Heart left ventricle (tissue), 16 donors: ENCODE data around the gene GUCD1. TPM values are rescaled to one million over a fixed set of nuclear protein-coding genes. Genes with fewer than 3 reads are reported as not detected.

Source experiments
- ATAC-seq, 4 donors: fragments of 200-7000 bp; cut with Tn5 transposase; one replicate each; pipeline ENCODE4 v1.9.1; 2020 to 2022; ENCODE audit warnings: moderate library complexity in 4 of 4, mild to moderate bottlenecking in 3 of 4, moderate number of reproducible peaks in 1 of 4
- DNase-seq, 5 donors: peaks; one replicate each; pipeline ENCODE4 v3.0.0-alpha.2; 2020
- H3K27ac ChIP-seq, 12 donors: fragments of 200-600 bp; sonication (generic) in 4 of 12; one replicate each; pipeline versions ENCODE4 v1.5.0 to v1.8.0; 2016 to 2022; ENCODE audit warnings: mild to moderate bottlenecking in 2 of 12
- H3K27me3 ChIP-seq, 9 donors: fragments of 200-600 bp; sonication (generic) in 2 of 9; one replicate each; pipeline versions ENCODE4 v1.5.1 to v1.8.0; 2016 to 2022; ENCODE audit warnings: mild to moderate bottlenecking in 3 of 9
- H3K36me3 ChIP-seq, 9 donors: fragments of 200-600 bp; sonication (generic) in 2 of 9; one replicate each; pipeline versions ENCODE4 v1.5.0 to v1.8.0; 2018 to 2022; ENCODE audit warnings: mild to moderate bottlenecking in 2 of 9
- H3K4me1 ChIP-seq, 12 donors: fragments of 200-600 bp; sonication (generic) in 4 of 12; one replicate each; pipeline versions ENCODE4 v1.5.0 to v1.8.0; 2016 to 2022; ENCODE audit warnings: mild to moderate bottlenecking in 3 of 12
- H3K4me3 ChIP-seq, 12 donors: fragments of 200-600 bp; sonication (generic) in 4 of 12; one replicate each; pipeline versions ENCODE4 v1.5.0 to v1.8.0; 2017 to 2022; ENCODE audit warnings: mild to moderate bottlenecking in 9 of 12, moderate library complexity in 4 of 12
- H3K9me3 ChIP-seq, 12 donors: fragments of 200-600 bp; sonication (generic) in 4 of 12; one replicate each; pipeline versions ENCODE4 v1.5.0 to v1.8.0; 2016 to 2022; ENCODE audit warnings: mild to moderate bottlenecking in 1 of 12
- CTCF ChIP-seq, 12 donors: fragments of 200-600 bp; sonication (generic) in 4 of 12; IDR thresholded peaks; one replicate each; pipeline versions ENCODE4 v1.5.0 to v1.8.0; 2018 to 2022; ENCODE audit warnings: antibody characterized with exemption in 12 of 12, mild to moderate bottlenecking in 5 of 12
- POLR2A ChIP-seq, 2 donors: fragments of 450-650 bp; IDR thresholded peaks; one replicate each; pipeline ENCODE4 v1.6.1; 2017; ENCODE audit warnings: antibody characterized with exemption in 2 of 2, mild to moderate bottlenecking in 2 of 2, moderate library complexity in 2 of 2
- whole genome bisulfite sequencing, 4 donors: extraction: QIAGEN DNeasy Blood & Tissue Kit in 2 of 4; methylation state at CpG; one replicate each; pipeline versions ENCODE4 v1.1.5 to v1.1.7; 2013 to 2018; 5-methylcytosine and 5-hydroxymethylcytosine counted together
- intact Hi-C, 10 donors: fragments of 100-400 bp; cut with DNase I; formaldehyde crosslinking; loops; one replicate each; pipeline versions ENCODE4 v1.11.1 to v1.14.2; 2022
- polyA plus RNA-seq, 2 donors: library from polyadenylated mRNA; stranded (reverse); fragments of 200-250 nt; gene quantifications; one replicate each; pipeline ENCODE4 v1.2.3, GENCODE V29; 2013
- total RNA-seq, 9 donors: library from RNA; depleted of rRNA in 2 of 9; stranded (reverse); fragments of >200 nt in 2 of 9; fragmentation: NEBNext Ultra II Directional in 3 of 9; extraction: Animal tissue kit (Norgen Biotek cat#: 25700) in 3 of 9; gene quantifications; one replicate each; pipeline versions ENCODE4 v1.1.0 to v1.2.4, GENCODE V29; 2016 to 2023
- donor health status: ischemic (EF 13 %, LVEDD 7.1; RV severe dilation, severe dysfunction).
- donor health status: healthy with polysubstance abuse.
- donor health status: DM: no; HTN: yes; CAD: no.
- donor health status: DM: no; HTN: no; CAD: no.
- donor health status: ischemic (EF 25% LVEDD 6.9; RV normal size, moderate dysfunction).
- donor health status: ischemic (EF 25% LVEDD 5.7; RV mildly dilated, moderate dysfunction).
- donor health status: healthy.
- donor health status: DM: yes; HTN: yes; CAD: no.
- donor health status: ischemic (EF 35%, LVEDD 5.7; RV mildly dilated, moderate dysfunction).
- donor health status: nonischemic (EF 11% LVEDD 7.7; RV severe dilation, severe dysfunction).
- donor health status: DM: yes; HTN: yes; CAD: no.
- donor health status: PGD.
- donor health status: ischemic (EF 29% LVEDD 5.4; RV normal size, mild dysfunction).
- donor health status: nonischemic (EF 23%, LVEDD 6.1; RV moderate dilation, normal function).

The GUCD1 gene
- total and polyA plus RNA-seq, 11 donors = 147 to 487 (median 186) TPM

- intact Hi-C loops = loop anchor here in 9 of 10 donors (5.0 to 10.0 kb wide), 4 partner anchors 83 to 183 kb away; no protein-coding TSS in a partner anchor
- Histone ChIP-seq H3K27ac (no peak overlapping the region), H3K9me3 (no peaks in the 10 kb centered on the region), H3K4me1 (peaks cover 0 to 46% (median 14%) of the 10 kb centered on the region in 12 donors), H3K36me3 (no peaks in the 10 kb centered on the region), H3K4me3 (no peak overlapping the region), H3K27me3 (no peaks in the 10 kb centered on the region)
- 93 to 96% (median 96%) methylated on average over 3 of the region's 3 CpGs for WGBS, 4 donors
- ATAC-seq (no peak), DNase-seq (peak in 1 of 5 donors; percentile 16)
- TF ChIP-seq POLR2A (IDR thresholded peaks at IDR 0.05) = no peak
- TF ChIP-seq CTCF (IDR thresholded peaks at IDR 0.05) = no peak
Measured at GRCh38 chr22:24504956-24505736, 49.8 kb downstream of the GUCD1 start.

GRCh38 chr22:24504540-24504939 is 50.4 kb downstream of the GUCD1 start:
- no peak for TF ChIP-seq POLR2A (IDR thresholded peaks at IDR 0.05)
- TF ChIP-seq CTCF (IDR thresholded peaks at IDR 0.05) = no peak
- H3K9me3 ChIP-seq = no peaks in the 10 kb centered on the region
- H3K27me3 ChIP-seq = no peaks in the 10 kb centered on the region
- WGBS, 4 donors = 78 to 91% (median 84%) methylated on average over 2 of the region's 2 CpGs
- no peak overlapping the region for H3K4me3 ChIP-seq
- peaks cover 0 to 40% (median 13%) of the 10 kb centered on the region in 12 donors for H3K4me1 ChIP-seq
- DNase-seq (no peak), ATAC-seq (no peak)
- no peaks in the 10 kb centered on the region for H3K36me3 ChIP-seq
- intact Hi-C loops = loop anchor here in 9 of 10 donors (5.0 to 10.0 kb wide), 4 partner anchors 82 to 182 kb away; no protein-coding TSS in a partner anchor
- no peak overlapping the region for H3K27ac ChIP-seq

DNA sequence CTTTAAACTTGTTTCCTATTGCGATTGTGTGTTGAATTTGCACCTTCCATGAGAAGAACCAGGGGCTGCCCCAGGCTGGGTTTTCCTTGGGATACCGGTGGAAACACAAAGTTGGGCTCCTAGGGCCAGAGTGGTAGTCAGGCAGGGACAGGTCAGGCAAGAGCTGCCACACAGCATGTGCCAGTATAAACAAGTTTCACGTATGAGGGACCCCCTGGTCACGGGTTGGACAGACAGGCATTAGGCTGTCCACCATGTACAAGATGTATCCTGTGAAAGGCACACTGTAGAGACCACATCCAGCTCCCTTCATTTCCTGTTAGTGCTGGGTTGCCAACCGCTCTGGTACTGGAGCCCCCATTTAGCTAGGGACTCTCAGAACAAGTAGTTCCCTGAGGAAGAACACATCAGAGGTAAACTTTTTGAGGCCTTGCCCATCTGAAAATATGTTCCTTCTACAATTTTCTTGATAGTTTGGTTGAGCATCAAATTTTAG is 51.0 kb downstream of the GUCD1 start:
- no peak overlapping the region for H3K4me3 ChIP-seq
- intact Hi-C loops = loop anchor here (2.0 to 10.0 kb wide), 5 partner anchors 79 to 182 kb away; no protein-coding TSS in a partner anchor
- no peaks in the 10 kb centered on the region for H3K9me3 ChIP-seq
- H3K4me1 ChIP-seq = peaks cover 0 to 37% (median 13%) of the 10 kb centered on the region in 12 donors
- TF ChIP-seq POLR2A (IDR thresholded peaks at IDR 0.05) (no peak), CTCF (IDR thresholded peaks at IDR 0.05) (no peak)
- DNase-seq (peak in 1 of 5 donors; percentile 41), ATAC-seq (no peak)
- H3K36me3 ChIP-seq = no peaks in the 10 kb centered on the region
- H3K27ac ChIP-seq = no peak overlapping the region
- 85 to 93% (median 88%) methylated on average over 5 of the region's 5 CpGs for WGBS, 4 donors
- no peaks in the 10 kb centered on the region for H3K27me3 ChIP-seq

- 72 to 75% (median 73%) methylated on average over 7 of the region's 7 CpGs for WGBS, 4 donors
- intact Hi-C loops = loop anchor here (2.0 to 10.0 kb wide), 5 partner anchors 78 to 181 kb away; no protein-coding TSS in a partner anchor
- DNase-seq = peak; percentile 53 to 78 (median 64)
Measured at GRCh38 chr22:24503137-24503842, 51.6 kb downstream of the GUCD1 start.

More at GRCh38 chr22:24503137-24503842, 51.6 kb downstream of the GUCD1 start:
- no peaks in the 10 kb centered on the region for H3K36me3 ChIP-seq
- no peaks in the 10 kb centered on the region for H3K27me3 ChIP-seq
- H3K9me3 ChIP-seq = no peaks in the 10 kb centered on the region
- peaks cover 0 to 37% (median 13%) of the 10 kb centered on the region in 12 donors for H3K4me1 ChIP-seq
- H3K27ac ChIP-seq = no peak overlapping the region
- H3K4me3 ChIP-seq = no peak overlapping the region
- TF ChIP-seq POLR2A (IDR thresholded peaks at IDR 0.05) (no peak), CTCF (IDR thresholded peaks at IDR 0.05) (peak; percentile 51 to 73 (median 66))
- ATAC-seq = peak in 3 of 4 donors; percentile 69 to 79 (median 76)
